Measurements from ENCODE around the gene SHF.
"Not testable (repeated sequence)": the region's sequence is repeated elsewhere in the genome, so short reads cannot be mapped to it uniquely, and the experiment has no call there.

Gene SHF

GRCh38 chr15:45143946-45144345, 43.8 kb downstream of the SHF start:
- DNase-seq (ENCODE audit: low read depth, low spot score): no peak
- no peaks in the 10 kb centered on the region; the same call in 1 of the 2 replicates for H3K4me1 ChIP-seq (ENCODE audit: control insufficient read depth, insufficient read depth, low read length)
- no peaks in the 10 kb centered on the region for H3K27me3 ChIP-seq (ENCODE audit: control insufficient read depth, insufficient read depth, low read length)
- H3K4me3 ChIP-seq (ENCODE audit: low read length): no peak overlapping the region
- WGBS (ENCODE audit: insufficient coverage, insufficient read length): no CpG with 5 or more reads among the region's 11 CpGs
- H3K36me3 ChIP-seq (ENCODE audit: control insufficient read depth, insufficient read depth, low read length): no peaks in the 10 kb centered on the region
- H3K27ac ChIP-seq (ENCODE audit: low read length): no peak overlapping the region
- no peaks in the 10 kb centered on the region for H3K9me3 ChIP-seq (ENCODE audit: control insufficient read depth, insufficient read depth, low read length)

DNA sequence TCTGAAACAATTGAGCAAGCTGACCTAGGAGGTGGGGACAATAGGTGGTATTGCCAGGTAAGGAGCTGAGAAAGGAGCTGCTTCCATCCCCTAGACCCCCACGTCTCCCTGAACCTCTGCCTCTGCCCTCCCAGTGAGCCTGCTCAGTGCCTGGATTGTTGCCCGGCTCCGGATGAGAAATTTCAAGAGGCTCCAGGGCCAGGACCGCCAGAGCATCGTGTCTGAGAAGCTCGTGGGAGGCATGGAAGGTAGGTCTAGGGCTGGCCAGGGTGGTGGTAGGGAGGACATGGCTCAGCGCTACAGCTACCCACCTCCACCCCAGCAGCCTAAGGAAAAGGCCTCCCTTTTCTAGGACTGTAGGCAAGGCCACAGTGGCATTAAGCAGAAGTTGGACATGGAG, 44.7 kb downstream of the SHF start:
- Histone ChIP-seq H3K27ac (ENCODE audit: low read length) (no peak overlapping the region), H3K27me3 (ENCODE audit: control insufficient read depth, insufficient read depth, low read length) (no peaks in the 10 kb centered on the region), H3K36me3 (ENCODE audit: control insufficient read depth, insufficient read depth, low read length) (no peaks in the 10 kb centered on the region), H3K4me3 (ENCODE audit: low read length) (no peak overlapping the region), H3K9me3 (ENCODE audit: control insufficient read depth, insufficient read depth, low read length) (no peaks in the 10 kb centered on the region), H3K4me1 (ENCODE audit: control insufficient read depth, insufficient read depth, low read length) (no peaks in the 10 kb centered on the region; the same call in 1 of the 2 replicates)
- no CpG with 5 or more reads among the region's 7 CpGs for WGBS (ENCODE audit: insufficient coverage, insufficient read length)
- no peak for DNase-seq (ENCODE audit: low read depth, low spot score)

DNA sequence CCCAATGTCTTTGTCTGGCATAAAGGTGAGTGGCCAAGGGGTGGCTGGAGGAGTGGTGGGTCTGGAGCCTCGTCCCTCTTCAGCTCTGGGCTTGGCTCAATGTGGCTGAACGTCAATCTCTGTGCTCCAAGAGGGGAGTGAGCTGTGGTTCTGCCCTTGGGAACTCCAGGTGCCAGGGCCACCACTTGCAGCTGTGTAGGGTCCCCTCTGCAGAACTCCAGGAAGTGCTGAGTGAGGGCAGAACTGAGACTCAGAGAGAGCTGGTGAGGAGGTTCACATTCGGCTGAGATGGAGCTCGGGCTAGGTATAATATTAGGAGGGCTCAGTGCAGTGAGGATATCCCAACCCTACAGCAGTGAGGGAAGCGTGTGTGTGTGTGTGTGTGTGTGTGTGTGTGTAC, 46.4 kb downstream of the SHF start:
- no peak overlapping the region for H3K4me3 ChIP-seq (ENCODE audit: low read length)
- H3K4me1 ChIP-seq (ENCODE audit: control insufficient read depth, insufficient read depth, low read length): no peaks in the 10 kb centered on the region; the same call in 1 of the 2 replicates
- H3K36me3 ChIP-seq (ENCODE audit: control insufficient read depth, insufficient read depth, low read length): no peaks in the 10 kb centered on the region
- H3K27me3 ChIP-seq (ENCODE audit: control insufficient read depth, insufficient read depth, low read length): peaks cover 4% of the 10 kb centered on the region; the same call in 1 of the 2 replicates
- H3K27ac ChIP-seq (ENCODE audit: low read length): no peak overlapping the region
- WGBS (ENCODE audit: insufficient coverage, insufficient read length): no CpG with 5 or more reads among the region's 5 CpGs
- DNase-seq (ENCODE audit: low read depth, low spot score): no peak
- no peaks in the 10 kb centered on the region for H3K9me3 ChIP-seq (ENCODE audit: control insufficient read depth, insufficient read depth, low read length)

GRCh38 chr15:45140557-45141250, 47.1 kb downstream of the SHF start:
- H3K27ac ChIP-seq (ENCODE audit: low read length): no peak overlapping the region

GRCh38 chr15:45139770-45140169, 48.0 kb downstream of the SHF start:
- Histone ChIP-seq H3K27ac (ENCODE audit: low read length) (no peak overlapping the region), H3K36me3 (ENCODE audit: control insufficient read depth, insufficient read depth, low read length) (no peaks in the 10 kb centered on the region), H3K27me3 (ENCODE audit: control insufficient read depth, insufficient read depth, low read length) (peaks cover 12% of the 10 kb centered on the region; the same call in 1 of the 2 replicates), H3K4me3 (ENCODE audit: low read length) (no peak overlapping the region), H3K4me1 (ENCODE audit: control insufficient read depth, insufficient read depth, low read length) (no peaks in the 10 kb centered on the region; the same call in 1 of the 2 replicates), H3K9me3 (ENCODE audit: control insufficient read depth, insufficient read depth, low read length) (no peaks in the 10 kb centered on the region)
- no CpG with 5 or more reads among the region's 6 CpGs for WGBS (ENCODE audit: insufficient coverage, insufficient read length)
- no peak for DNase-seq (ENCODE audit: low read depth, low spot score)

More at GRCh38 chr15:45140557-45141250, 47.1 kb downstream of the SHF start:
- Histone ChIP-seq H3K9me3 (ENCODE audit: control insufficient read depth, insufficient read depth, low read length) (no peaks in the 10 kb centered on the region), H3K4me3 (ENCODE audit: low read length) (no peak overlapping the region), H3K27me3 (ENCODE audit: control insufficient read depth, insufficient read depth, low read length) (peaks cover 9% of the 10 kb centered on the region; the same call in 1 of the 2 replicates), H3K4me1 (ENCODE audit: control insufficient read depth, insufficient read depth, low read length) (no peaks in the 10 kb centered on the region; the same call in 1 of the 2 replicates), H3K36me3 (ENCODE audit: control insufficient read depth, insufficient read depth, low read length) (no peaks in the 10 kb centered on the region)
- no peak for DNase-seq (ENCODE audit: low read depth, low spot score)
- no CpG with 5 or more reads among the region's 10 CpGs for WGBS (ENCODE audit: insufficient coverage, insufficient read length)

DNA sequence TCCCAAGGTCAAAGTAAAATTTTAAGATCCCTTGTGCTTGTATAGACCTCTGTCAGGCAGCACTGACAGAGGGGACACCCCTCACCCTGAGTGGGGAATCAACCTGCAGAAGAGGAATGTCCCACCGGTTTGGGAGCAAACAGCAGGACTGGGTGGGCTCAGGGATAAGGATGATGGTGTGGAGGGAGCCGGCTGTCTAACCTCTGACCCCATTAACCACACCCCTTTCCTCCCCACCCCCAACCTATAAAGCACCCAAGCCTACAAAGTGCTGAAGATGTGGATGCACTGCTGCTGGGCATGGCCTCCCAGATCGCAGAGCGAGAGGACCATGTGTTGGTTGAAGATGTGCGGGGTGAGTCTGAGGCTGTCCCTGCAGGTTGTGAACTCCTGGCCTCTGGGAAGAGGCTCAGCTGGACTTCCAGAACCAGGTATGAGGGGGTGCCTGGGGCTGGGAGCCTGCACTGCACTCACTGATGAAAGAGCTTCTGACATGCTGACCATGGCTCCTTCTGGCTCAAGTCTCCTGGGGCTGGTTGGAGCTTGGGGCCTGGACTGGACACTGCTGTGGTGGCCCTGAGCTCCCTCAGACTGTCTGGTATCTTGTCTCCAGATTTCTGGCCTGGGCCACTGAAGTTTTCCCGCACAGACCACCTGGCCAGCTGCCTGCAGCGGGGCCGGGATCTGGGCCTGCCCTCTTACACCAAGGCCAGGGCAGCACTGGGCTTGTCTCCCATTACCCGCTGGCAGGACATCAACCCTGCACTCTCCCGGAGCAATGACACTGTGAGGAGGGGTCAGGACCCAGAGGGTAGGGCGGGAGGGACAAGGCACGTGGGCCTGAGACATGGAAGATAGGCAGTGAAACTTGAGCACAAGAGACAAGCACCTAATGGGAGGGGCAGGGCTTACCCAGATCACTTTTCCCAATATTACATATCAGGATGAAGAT, 48.7 kb downstream of the SHF start:
- no peak for DNase-seq (ENCODE audit: low read depth, low spot score)
- Histone ChIP-seq H3K4me1 (ENCODE audit: control insufficient read depth, insufficient read depth, low read length) (no peaks in the 10 kb centered on the region; the same call in 1 of the 2 replicates), H3K27ac (ENCODE audit: low read length) (no peak overlapping the region), H3K27me3 (ENCODE audit: control insufficient read depth, insufficient read depth, low read length) (peaks cover 19% of the 10 kb centered on the region; the same call in 1 of the 2 replicates), H3K36me3 (ENCODE audit: control insufficient read depth, insufficient read depth, low read length) (no peaks in the 10 kb centered on the region), H3K9me3 (ENCODE audit: control insufficient read depth, insufficient read depth, low read length) (no peaks in the 10 kb centered on the region), H3K4me3 (ENCODE audit: low read length) (no peak overlapping the region)
- WGBS (ENCODE audit: insufficient coverage, insufficient read length): no CpG with 5 or more reads among the region's 12 CpGs

DNA sequence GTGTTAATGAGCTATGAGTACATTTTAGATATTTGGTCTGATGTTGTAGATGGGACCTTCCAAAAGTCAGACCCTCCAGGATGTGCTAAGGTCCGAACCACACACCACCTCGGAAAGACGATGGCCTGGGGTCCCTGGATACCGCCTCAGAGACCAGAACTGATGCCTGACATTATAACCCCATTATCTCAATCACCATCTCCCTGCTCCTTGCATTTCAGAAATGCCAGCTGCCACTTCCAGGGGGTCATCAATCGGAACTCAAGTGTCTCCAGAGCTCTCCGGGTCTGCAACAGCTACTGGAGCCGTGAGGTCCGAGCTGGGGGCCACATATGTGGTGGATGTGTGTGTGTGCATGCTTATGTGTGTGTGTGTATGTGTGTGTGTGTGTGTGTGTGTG, 50.1 kb downstream of the SHF start:
- no CpG with 5 or more reads among the region's 8 CpGs for WGBS (ENCODE audit: insufficient coverage, insufficient read length)
- H3K9me3 ChIP-seq (ENCODE audit: control insufficient read depth, insufficient read depth, low read length): no peaks in the 10 kb centered on the region
- H3K27ac ChIP-seq (ENCODE audit: low read length): no peak overlapping the region
- no peak for DNase-seq (ENCODE audit: low read depth, low spot score)
- no peaks in the 10 kb centered on the region for H3K4me1 ChIP-seq (ENCODE audit: control insufficient read depth, insufficient read depth, low read length)
- no peaks in the 10 kb centered on the region for H3K36me3 ChIP-seq (ENCODE audit: control insufficient read depth, insufficient read depth, low read length)
- H3K27me3 ChIP-seq (ENCODE audit: control insufficient read depth, insufficient read depth, low read length): peaks cover 33% of the 10 kb centered on the region; the same call in 1 of the 2 replicates
- no peak overlapping the region for H3K4me3 ChIP-seq (ENCODE audit: low read length)

DNA sequence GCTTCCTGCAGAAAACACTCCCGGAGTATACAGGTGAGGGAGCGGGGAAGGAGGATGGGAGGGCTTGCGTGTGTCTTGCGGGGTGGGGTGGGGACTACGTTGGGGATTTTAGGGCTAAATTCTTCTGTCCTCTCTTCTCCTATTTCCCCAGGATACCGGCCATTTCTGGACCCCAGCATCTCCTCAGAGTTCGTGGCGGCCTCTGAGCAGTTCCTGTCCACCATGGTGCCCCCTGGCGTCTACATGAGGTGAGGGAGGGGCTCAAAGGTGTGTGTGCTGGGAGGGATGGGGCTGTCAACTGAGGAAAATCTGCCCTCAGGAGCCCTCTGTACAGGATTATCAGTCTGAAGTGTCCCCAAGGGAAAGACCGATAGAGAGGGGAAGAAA, 51.4 kb downstream of the SHF start:
- DNase-seq (ENCODE audit: low read depth, low spot score): no peak
- H3K9me3 ChIP-seq (ENCODE audit: control insufficient read depth, insufficient read depth, low read length): no peaks in the 10 kb centered on the region
- WGBS (ENCODE audit: insufficient coverage, insufficient read length): no CpG with 5 or more reads among the region's 10 CpGs
- H3K36me3 ChIP-seq (ENCODE audit: control insufficient read depth, insufficient read depth, low read length): no peaks in the 10 kb centered on the region
- H3K4me1 ChIP-seq (ENCODE audit: control insufficient read depth, insufficient read depth, low read length): no peaks in the 10 kb centered on the region
- no peak overlapping the region for H3K27ac ChIP-seq (ENCODE audit: low read length)
- peaks cover 45% of the 10 kb centered on the region; the same call in 1 of the 2 replicates for H3K27me3 ChIP-seq (ENCODE audit: control insufficient read depth, insufficient read depth, low read length)
- H3K4me3 ChIP-seq (ENCODE audit: low read length): no peak overlapping the region

DNA sequence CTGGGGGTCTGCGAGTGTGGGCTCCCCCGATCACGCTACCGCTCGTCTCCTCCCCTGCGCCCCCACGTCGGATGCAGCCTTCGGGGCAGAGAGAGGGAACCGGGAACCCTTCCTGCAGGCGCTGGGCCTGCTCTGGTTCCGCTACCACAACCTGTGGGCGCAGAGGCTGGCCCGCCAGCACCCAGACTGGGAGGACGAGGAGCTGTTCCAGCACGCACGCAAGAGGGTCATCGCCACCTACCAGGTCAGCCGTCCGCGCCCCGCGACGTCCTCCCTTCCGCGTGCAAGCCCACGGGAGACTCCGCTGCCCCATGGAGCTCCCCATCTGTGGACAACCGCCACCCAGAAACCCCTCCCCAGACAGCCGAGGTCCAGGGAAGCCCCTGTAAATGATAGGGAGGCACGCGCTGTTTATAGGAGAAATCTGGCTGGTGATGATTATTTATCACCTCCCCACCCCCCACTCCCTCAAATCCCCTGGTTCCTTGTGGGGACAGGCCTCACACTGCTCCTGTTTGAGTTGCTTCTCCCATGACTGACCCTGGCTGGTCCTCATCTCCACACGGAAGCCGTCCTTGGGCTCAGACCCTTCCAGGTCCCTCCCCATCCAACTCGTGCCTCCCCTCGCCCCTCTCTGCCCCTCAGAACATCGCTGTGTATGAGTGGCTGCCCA, 51.9 kb downstream of the SHF start:
- peaks cover 51% of the 10 kb centered on the region for H3K27me3 ChIP-seq (ENCODE audit: control insufficient read depth, insufficient read depth, low read length)
- not testable (repeated sequence) for H3K36me3 ChIP-seq (ENCODE audit: control insufficient read depth, insufficient read depth, low read length); H3K4me3 ChIP-seq (ENCODE audit: low read length); H3K9me3 ChIP-seq (ENCODE audit: control insufficient read depth, insufficient read depth, low read length); H3K4me1 ChIP-seq (ENCODE audit: control insufficient read depth, insufficient read depth, low read length); DNase-seq (ENCODE audit: low read depth, low spot score); H3K27ac ChIP-seq (ENCODE audit: low read length)
- WGBS (ENCODE audit: insufficient coverage, insufficient read length): no CpG with 5 or more reads among the region's 37 CpGs
